Stimulated activated CD8-positive, alpha-beta memory T cell treated with anti-CD3 and anti-CD28 coated beads, Interleukin-7, amount 100 ng/mL, for 1 hour (primary cell): ENCODE results near the gene SLC26A1.
"Not testable (repeated sequence)": the region's sequence is repeated elsewhere in the genome, so short reads cannot be mapped to it uniquely, and the experiment has no call there.

Experiments
- DNase-seq, 2 donors: peaks; one replicate each; pipeline ENCODE4 v3.0.0-alpha.2; 2020; ENCODE audit warnings: low read depth in 2 of 2

SLC26A1 gene

DNA sequence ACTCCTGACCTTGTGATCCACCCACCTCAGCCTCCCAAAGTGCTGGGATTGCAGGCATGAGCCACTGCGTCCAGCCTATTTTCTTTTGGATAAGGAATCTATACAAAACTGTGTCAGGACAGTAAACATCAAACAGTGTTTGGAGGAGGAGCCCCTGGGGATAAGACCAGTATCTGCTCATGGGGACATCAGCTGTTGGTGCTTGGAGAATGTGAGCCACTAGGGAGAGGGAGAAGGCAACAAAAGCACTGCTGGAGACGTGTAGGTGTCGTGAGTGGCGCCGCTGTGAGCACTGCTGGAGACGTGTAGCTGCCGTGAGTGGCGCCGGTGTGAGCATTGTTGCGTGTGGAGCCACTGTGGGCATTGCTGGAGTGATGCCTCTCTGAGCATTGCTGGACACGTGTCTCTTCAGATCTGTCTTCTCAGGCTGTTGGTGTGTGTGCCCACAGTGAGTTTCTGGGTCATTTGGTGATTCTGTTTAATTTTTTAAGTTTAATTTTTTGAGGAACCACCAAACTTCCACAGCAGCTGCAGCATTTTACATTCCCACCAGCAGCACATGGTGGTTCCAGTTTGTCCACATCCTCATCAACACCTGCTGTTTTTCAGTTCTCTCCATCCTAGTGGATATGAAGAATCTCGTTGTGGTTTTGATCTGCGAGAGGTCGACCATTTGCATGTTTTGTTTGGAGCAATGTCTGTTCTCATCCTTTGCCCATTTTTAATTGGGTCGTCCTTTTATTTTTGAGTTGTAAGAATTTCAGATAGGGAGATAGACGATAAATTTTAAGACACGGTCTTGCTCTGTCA is 38.8 kb downstream of the SLC26A1 start:
- no peak for DNase-seq

DNA sequence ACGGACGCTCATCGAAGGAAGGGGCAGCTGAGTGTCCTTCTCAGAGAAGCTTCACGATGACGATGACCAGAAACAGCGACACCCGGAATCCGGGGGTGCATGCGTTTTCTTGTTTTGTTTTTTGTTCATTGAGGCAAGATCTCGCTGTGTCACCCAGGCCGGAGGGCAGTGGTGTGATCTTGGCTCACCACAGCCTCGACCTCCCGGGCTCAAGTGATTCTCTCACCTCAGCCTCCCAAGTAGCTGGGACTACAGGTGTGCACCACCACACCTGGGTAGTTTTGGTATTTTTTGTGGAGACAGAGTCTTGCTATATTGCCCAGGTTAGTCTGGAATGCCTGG is 39.7 kb downstream of the SLC26A1 start:
- no peak for DNase-seq

DNA sequence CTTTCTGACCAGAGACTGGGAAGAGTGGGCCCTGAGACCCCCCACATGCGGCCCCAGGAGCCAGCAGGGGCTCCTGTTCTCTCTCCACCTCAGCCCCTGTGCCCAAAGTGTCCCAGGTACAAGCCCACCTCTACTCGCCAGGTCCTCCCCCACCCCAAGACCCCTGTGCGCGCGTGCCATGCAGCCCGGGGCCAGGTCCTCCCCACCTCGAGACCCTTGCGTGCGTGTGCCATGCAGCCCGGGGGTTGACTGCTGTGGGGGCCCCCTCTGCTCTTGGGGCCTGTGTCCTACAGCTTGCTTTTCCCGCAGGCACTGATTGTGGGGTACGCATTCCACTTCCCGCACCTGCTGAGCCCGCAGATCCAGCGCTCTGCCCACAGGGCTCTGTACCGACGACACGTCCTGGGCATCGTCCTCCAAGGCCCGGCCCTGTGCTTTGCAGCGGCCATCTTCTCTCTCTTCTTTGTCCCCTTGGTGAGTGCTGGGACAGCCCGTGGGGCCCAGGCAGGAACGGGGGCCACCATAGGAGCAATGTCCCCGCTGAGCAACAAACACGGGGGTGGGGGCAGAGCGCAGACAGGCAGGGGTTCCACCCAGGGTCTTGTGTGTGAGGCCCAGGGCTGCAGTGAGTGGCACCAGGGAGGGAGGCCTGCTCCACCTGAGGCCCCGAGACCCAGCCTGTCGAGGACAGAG is 40.2 kb downstream of the SLC26A1 start:
- no peak for DNase-seq

DNA sequence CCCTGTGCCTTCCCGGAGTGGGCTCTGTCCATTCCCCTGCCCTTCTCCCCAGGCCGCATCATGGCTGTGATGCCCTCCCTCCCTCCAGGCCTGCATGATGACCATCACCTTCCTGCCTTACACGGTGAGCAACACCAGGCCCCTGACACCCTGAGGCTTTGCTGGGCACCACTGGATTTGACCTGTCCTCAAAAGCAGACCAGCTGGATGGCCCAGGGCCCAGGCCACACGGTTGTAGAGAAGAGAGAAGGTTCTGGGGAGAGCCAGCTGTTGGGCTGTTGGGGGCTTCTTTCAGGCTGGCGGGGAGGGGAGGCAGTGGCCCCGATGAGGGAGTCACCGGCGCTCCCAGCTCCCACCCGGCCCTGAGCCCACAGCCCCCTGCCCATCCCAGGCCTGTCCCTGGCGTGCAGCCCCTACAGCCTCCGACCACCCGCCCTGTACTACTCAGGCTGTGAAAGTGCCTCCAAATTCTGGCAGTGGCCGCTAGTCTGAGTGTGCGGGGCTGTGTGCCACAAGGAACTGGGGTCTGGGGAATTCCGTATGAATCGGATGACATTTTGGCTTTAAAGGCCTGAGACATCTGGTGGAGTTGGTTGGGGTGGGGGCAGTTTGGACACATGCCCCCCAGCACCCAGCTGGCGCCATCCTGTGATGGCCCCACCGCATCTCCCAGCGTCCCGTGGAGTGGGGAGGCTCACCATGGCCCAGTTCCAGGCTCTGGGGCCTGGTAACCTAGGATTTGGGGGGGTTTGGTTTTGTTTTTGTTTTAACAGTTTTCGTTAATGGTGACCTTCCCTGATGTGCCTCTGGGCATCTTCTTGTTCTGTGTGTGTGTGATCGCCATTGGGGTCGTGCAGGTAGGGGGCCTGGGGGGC is 41.4 kb downstream of the SLC26A1 start:
- no peak for DNase-seq

DNA sequence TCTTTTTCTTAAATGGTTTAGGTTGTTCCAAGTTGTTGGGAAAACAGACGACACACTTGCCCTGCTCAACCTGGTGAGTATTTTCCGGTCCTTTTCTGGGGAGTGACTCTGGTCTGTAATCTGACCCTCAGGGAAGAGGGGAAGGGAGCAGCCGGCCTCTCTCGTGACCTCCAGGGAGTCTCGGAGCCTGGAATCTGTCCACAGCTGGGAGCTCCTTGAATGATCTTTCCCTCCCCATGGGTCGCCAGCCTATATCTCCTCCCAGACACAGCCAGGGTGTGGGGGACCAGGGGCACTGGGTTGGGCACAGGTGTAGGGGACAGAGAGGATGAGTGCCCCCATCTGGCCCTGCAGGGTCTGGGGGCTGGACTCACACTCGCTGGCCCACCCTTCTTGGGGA is 42.0 kb downstream of the SLC26A1 start:
- DNase-seq = no peak

DNA sequence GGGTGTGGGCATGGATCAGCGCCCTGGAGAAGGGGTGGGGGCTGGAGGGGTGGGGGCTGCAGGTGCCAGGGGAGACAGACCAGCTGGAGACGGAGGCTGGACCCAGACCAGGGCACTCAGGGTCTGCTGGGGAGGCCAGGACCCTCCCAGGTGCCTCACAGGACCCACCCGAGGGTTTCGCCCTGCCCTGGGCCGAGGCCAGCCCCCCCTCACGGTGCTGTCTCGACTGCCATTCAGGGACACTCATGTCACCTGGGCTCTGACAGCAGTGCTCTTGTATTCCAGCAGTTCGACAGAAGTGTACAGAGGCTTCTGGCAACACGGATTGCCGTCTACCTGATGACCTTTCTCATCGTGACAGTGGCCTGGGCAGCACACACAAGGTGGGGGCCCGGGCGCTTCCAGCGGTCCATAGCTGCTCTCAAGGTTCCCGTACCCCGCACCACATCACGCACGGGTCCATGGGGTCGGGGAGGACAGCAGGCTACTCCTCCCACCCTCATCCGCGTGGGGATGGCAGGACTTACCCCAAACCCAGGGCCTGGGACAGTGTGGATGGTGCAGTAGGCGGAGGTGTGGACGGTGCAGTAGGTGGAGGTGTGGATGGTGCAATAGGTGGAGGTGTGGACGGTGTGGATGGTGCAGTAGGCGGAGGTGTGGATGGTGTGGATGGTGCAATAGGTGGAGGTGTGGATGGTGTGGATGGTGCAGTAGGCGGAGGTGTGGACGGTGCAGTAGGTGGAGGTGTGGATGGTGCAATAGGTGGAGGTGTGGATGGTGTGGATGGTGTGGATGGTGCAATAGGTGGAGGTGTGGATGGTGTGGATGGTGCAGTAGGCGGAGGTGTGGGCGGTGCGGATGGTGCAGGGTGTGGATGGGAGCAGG is 42.8 kb downstream of the SLC26A1 start:
- DNase-seq = no peak

DNA sequence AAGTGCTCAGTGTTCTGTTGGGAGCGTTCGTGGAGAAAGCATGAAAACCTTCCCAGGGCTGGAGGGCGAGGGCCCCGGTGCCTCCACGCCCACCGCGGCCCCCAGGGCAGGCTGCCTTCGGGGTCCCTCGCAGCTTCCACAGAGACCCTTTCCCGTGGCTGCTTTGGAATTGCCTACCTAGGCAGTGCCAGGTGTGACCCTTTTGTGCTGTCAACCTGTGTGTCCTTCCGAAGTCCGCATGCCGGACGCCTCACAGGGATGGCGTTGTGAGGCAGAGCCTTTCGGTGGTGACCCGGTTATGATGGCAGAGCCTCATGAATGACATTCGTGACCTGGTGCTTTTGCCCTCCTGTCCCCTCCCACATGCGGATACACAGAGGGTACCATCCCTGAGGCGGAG is 43.5 kb downstream of the SLC26A1 start:
- no peak for DNase-seq

DNA sequence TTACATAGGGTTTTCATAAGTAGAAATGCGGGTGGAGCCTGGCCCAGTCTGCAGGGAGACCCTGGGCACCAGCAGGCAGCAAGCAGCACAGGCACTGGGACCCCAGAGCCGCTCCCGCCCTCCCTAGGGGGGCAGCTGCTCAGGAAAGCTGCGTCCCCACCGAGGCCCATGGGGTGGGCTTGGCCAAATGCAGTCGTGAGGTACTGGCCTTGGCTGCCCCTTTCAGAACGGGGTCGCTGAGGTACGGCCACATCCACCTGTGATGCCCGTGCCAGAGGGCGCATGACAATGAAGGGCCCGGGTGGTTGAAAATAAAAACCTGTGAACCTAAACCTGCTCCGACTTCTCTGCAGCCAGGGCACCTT is 44.3 kb downstream of the SLC26A1 start:
- DNase-seq = no peak

DNA sequence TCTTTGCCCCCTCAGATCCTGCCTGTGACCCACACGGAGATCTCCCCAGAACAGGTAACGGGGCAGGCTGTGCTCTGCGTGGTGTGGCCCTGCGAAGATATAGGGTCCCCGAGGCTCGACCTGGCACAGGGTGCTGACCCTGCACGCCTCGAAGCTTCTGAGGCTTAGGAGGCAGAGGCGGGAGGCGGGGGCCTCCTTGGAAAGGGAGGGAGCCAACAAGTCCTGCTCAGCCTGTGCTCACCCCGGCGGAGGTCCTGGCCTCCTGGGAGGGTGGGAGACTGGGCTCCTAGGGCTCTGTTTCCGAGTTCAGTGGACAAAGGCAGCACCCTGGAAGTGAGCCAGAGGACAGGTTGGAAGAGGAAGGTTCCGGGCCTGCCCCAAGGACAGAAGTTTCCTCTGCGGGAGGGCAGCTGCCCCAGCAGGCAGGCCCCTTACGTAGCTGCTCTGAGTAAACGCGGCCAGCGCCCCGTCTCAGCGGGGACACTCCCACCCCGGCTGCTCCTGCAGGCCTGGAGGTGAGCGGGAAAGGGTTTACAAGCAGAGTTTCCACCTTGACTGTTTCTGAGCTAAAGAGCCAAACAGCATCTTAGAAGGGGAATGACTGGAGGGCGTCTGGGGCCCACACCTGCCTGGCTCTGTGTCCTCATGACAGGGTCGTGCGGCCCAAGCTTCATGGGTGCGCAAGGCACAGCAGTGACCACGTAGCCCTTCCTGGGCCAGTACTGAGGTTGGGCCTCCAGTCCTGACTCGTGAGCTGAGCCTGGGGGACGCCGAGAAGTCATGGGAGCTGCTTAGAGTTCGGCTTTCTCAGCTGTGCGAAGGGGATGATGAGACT is 44.9 kb downstream of the SLC26A1 start:
- no peak for DNase-seq

DNA sequence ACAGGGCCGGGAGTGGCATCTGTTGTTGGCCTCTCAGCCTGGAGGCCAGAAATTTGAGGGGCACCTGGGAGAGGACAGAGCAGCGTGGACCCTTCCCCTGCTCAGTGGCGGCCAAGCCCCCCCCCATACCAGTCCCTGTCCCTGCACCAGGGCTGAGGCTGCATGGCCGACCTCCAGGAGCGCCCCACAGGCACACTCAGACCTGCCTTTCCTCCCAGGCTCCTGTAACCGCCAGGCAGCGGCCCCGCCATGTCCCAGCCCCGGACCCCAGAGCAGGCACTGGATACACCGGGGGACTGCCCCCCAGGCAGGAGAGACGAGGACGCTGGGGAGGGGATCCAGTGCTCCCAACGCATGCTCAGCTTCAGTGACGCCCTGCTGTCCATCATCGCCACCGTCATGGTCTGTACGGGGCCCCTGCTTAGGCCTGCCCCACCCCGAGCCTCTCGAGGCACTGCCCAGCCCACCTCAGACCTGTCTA is 45.7 kb downstream of the SLC26A1 start:
- no peak for DNase-seq

DNA sequence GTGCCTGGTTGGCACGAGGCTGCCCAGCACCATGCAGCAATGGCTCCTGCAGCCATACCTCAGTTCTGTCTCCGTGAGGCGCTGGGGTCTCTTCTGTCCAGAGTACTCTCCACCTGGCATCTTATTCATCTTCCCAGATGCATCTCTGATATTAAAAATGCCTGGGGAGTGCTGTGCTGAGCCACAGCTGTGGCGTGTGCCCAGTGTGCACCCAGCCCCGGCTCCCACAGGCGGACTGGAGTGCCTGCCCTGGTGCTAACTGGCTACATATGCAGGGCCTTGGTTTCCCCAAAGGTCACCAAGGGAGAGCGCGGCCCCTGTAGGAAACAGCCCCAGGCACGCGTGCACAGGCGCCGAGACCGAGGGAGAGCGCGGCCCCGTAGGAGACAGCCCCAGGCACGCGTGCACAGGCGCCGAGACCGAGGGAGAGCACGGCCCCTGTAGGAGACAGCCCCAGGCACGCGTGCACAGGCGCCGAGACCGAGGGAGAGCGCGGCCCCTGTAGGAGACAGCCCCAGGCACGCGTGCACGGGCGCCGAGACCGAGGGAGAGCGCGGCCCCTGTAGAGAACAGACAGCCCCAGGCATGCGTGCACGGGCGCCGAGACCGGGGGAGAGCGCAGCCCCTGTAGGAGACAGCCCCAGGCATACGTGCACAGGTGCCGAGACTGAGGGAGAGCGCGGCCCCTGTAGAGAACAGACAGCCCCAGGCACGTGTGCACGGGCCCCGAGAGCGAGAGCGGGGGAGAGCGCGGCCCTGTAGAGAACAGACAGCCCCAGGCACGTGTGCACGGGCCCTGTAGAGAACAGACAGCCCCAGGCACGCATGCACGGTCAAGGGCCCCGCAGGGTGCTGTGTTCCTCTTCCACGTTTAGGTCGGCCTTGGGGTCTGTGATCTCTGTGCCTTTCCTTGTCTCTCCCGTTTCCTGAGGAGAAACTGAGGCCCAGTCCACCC is 46.4 kb downstream of the SLC26A1 start:
- DNase-seq = no peak

DNA sequence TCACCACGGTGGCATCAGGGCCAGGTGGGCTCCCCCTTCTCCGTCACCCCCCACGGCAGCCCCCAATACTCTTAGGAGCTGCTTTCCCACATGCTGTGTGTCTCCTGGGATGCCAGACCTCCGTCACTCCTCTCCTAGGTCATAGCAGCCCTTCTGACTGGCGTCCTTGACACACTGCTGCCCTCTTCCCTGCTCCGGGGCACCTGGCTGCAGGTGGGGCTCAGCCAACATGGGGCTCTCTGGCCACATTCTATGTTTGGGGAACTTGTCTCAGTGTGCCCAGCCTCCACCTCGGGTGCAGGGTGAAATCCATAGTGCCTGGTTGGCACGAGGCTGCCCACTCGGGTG is 47.1 kb downstream of the SLC26A1 start:
- DNase-seq = no peak

DNA sequence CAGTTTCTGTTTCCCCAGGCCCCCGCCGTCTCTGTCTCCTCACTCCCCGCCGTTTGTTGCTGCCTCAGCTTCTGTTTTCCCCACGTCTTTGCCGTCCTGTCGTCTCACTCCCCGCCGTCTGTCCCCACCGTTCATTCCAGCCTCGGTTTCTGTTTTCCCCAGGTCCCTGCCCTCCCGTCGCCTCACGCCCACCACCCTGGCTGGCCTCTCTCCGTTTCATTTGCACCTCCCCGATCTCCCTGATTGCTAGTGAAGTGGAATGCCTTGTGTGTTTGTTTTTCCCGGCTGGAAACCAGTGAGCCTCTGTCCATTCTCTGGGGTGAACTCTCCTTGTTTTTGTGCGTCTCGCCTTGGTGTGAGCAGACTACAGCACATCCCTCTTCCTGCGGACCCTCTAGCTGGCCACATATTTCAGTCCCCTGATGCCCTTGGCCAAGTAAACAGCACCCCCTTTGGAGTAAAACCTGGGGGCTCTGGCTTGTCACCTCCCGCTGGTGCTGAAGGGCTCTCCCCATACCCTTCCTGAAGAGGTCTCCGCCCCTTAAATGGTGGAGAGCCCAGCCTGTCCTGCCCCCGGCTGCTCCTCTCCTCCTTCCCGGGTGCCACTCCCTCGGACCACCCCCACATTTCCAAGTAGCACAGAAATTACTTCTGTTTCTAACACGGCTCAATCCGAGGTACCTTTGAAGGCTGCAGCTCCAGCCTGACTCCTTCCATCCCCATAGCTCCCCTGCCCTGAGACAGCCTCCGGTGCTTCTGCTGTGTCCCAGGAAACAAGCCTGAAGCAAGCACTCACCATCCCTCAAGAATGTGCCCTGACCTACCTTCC is 47.7 kb downstream of the SLC26A1 start:
- no peak for DNase-seq

DNA sequence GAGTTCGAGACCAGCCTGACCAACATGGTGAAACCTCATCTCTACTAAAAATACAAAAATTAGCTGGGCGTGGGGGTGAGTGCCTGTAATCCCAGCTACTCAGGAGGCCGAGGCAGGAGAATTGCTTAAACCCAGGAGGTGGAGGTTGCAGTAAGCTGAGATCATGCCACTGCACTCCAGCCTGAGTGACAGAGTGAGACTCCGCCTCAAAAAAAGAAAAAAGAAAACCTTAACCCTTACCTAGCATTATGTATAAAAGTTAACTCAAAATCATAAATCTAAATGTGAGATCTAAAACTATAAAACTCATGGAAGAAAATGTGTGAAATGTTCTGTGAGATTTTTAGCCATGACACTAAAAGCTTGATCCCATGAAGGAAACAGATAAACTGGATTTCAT is 53.7 kb downstream of the SLC26A1 start:
- DNase-seq = not testable (repeated sequence)
